HG02885 (cell line): Measurements from ENCODE around the gene AAK1.
"Not testable (repeated sequence)": the region's sequence is repeated elsewhere in the genome, so short reads cannot be mapped to it uniquely, and the experiment has no call there.

Experiments used
- ATAC-seq: cut with Tn5 transposase; IDR thresholded peaks from one replicate; pipeline ENCODE4 v1.9.1; 2021; ENCODE audit warnings: mild to moderate bottlenecking; ENCODE audit not compliant: unreplicated experiment, poor library complexity

Gene AAK1

DNA sequence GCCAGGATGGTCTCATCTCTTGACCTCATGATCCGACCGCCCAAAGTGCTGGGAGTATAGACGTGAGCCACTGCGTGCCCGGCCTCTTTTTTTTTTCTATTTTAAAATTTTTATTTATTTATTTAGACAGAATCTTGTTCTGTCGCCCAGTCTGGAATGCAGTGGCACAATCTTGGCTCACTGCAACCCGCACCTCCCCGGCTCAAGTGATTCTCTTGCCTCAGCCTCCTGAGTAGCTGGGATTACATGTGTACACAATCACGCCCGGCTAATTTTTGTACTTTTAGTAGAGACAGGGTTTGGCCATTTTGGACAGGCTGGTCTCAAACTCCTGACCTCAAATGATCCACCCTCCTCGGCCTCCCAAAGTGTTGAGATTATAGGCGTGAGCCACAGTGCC, 93.0 kb downstream of the AAK1 start:
- ATAC-seq: not testable (repeated sequence)

DNA sequence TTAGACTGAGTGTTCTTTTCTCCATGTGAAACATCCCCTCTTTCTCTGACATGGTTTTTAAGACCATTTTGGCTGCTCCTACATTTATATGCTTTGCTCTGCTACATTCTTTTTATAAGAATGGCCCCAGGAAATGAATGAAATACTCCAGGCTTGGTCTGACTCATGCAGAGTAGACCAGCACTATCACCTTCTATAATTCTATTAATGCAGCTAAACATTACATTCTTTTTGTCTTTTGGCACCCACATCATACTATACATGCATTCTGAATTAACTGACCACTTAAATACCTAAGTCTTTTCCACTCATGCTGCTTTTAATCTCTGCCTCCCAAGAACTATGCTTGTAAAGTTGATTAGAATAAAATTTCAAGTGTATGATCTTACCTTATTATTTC, 94.1 kb downstream of the AAK1 start:
- no peak for ATAC-seq

DNA sequence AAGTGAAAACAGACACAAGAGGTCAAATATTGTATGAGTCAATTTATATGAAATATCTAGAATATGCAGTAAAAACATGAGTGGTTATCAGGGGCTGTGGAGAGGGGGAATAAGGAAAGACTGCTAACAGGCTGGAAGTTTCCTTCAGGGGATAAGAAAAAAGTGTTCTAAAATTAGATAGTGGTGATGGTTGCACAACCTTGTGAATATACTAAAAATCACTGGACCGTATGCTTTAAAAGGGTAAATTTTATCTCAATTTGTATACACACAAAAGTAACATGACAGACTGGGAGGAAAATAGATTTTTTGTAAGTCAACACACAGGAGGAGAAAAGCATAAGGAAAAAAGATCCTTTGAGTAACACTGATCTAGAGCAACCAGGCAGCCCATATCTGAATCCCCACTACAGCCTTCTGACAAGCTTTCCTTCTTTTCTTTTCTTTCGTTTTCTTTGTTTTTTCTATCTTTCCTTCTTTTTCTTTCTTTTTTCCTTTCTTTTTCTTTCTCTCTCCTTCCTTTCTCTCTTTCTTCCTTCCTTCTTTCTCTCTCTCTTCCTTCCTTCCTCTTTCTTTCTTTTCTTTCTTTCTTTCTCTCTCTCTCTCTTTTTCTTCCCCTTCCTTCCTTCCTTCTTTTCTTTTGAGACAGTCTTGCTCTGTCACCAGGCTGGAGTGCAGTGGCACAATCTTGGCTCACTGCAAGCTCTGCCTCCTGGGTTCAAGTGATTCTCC, 95.4 kb downstream of the AAK1 start:
- ATAC-seq: no peak

DNA sequence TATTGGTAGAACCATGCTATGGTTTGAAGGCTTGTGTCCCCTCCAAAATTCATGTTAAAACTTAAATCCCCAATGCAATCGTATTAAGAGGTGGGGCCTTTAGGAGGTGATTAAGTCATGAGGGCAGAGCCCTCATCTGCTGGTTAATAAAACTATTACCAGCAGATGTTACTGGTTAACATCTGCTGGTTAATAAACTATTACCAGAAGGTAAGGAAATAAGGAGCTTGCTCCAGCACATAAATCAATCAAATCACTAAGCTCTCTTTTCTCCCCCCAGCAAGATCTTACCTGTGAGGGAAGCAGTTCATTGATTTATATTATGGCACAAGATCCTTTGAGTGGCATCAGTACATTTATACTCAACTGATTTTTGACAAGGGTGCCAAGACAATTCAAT, 96.9 kb downstream of the AAK1 start:
- ATAC-seq: no peak

DNA sequence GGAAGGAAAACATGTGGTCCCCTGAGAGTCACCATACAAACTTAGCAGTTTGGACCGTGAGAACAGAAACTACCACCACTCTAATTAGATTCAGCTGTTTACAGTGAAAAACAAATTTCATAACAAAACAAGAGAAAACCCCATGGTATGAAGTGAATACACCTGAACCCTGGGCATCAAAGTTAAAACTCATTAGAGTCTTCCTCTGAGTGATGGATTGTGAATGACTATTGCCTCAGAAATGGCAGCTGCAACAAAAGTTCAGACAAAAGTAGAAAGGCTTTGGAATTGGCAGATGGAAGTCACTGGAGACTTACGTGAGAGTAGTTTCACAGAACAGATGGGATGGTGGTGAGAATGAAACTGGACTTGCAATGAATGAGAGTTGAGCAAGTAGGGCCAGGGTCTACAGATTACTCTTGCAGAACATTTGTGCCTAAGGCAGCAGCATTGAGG, 98.0 kb downstream of the AAK1 start:
- ATAC-seq: no peak

DNA sequence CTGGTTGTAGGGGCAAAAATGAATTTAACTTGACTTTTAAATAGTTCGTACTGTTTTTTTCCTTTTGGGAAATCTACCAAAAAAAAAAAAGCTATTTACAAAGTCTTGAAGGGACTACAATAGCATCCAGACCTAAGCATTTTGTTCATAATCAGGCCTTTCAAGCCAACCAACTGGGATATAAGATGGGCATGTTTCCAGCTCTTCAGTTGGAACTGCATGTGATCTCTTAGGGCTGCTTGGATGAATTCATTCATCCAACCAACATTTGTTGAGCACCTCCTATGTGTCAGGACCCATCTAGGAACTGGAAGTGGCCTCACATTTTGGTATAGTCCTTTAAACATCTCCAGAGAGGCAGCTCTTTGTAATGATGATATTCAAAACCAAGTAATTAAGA, 98.6 kb downstream of the AAK1 start:
- ATAC-seq: no peak

DNA sequence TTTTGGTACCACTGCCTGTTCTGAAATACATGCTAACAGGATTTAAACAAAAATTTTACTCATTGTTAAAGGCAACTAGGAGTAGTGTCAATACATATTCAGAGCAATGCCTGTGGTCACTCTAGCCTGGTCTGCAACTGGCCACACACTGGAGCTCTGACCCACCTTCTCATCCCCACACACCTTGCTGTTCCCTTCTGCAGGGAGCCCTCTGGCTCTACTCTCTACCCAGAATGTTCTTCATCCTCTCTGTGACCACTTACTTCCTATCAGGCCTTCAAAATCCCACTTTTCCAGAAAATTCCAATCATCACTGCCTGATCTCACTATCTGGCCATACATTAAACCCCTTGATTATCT, 104.0 kb downstream of the AAK1 start:
- no peak for ATAC-seq

DNA sequence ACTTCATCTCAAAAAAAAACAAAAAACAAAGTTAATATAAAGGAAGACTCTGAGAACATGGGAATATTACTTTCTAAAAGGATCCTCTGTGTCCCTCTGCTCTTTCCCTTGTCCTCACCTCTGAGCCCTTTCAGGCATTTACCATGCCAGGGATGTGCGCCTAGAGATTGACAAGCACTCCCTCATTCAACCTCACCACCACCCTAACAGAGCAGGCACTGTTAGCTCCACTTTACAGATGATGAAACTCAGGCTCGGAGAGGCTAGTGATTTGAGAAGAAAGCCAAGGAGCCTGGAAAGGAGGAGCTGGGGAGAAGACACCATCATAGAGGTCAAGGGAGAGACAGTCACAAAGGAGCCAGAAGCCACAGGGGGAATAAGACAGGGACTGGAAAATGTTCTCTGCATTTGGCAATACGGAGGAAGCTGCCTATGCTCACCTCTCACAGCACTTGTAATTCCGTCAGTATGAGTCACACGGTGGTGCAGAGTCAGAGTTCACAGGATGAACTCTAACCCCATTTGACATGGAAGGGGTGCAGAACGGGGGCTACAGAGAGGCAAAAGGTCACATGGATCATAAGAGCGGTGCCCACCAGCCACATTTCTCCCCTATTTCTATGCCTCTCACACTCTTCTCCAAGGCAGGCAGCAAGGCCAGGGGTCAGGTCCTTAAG, 104.5 kb downstream of the AAK1 start:
- no peak for ATAC-seq

DNA sequence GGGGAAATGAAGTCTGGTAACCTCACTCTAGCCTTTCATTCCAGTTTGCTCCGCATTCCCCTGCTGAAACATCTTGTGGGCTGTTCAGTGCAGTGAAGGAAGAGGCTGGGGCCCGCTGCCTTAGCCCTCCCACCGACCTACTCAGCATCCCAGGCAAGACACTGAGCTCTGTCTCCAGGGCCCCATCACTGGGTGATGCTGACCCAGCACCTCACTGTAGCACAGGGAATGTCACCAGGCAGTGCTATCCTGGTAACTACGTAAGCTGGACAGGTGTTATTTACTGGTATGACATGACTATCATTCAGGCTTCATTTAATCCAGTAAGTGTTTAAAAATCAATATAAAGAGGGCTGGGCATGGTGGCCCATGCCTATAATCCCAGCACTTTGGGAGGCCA, 105.3 kb downstream of the AAK1 start:
- no peak for ATAC-seq

DNA sequence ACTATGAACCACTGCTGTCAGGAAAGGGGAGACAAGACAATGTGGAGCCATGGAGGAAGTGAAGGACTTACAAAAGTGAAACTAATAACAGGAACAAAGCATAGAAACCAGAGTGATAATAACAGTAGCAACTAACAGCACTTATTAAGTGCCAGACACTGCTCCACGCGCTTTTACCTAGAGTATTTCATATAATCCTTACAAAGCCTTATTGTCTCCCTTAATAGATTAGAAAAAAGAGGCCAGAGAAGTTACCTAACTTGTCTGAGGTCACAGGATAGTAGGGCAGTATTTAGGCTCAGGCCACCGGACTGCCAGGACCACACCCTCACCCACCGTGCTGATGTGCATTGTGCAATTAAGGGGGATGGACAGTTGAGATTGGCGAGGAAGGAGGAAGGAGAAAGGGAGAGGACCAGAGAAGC, 107.7 kb downstream of the AAK1 start:
- ATAC-seq: peak; percentile 56

DNA sequence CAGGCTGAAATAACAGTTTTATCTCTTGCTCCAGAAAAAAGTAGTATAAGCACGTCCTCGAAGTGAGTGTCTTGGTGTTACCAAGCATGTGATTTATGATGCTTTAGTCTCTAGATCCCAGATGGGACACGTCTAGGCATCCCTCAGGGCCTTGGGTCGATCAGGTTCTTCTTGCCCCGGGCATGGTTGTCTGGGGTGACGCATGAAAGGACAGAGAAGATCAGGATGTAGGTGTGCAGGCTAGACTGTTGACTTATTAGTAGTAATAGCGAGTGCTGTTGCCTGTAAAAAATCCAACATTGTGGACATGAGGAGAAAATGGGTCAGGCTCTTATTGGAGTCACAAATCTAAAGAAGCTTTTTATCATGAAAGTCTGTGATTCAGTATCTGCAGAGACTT, 112.4 kb downstream of the AAK1 start:
- no peak for ATAC-seq

DNA sequence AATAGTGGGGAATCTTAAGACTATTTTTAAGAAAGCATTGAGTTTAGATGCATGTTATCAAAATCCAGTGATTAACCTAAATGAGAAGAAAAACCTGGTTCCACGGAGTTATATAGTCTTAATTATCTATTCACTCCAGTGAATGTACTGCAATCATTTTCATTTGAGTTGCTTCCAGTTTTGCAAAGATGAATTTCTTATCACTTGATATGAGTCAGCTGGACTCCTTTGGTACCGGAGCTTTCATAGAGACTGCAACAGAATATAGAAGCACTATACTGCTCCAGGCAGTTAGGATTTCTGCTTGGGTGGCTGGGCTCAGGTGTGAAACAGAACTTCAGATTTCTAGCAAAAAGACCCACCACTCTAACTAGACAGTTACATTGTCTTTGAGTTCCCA, 114.1 kb downstream of the AAK1 start:
- no peak for ATAC-seq

DNA sequence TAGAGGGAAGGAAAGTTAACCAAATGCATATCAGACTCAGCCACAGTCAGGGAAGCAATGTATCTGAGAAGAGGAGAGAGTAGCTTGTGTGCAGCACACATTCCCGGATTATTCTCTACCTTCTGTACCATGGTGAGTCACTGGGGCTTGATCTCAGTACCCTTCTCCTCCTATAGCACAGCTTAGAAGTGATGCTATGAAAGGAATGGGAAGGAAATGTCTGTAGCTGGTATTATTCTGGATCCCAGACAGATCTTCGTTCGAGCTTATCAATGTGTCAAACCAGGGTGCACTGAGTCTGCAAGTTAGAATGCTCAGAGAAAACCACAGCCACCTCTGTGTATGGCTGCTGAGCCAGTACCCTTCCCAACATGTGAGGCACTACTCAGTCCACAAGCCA, 118.3 kb downstream of the AAK1 start:
- no peak for ATAC-seq

DNA sequence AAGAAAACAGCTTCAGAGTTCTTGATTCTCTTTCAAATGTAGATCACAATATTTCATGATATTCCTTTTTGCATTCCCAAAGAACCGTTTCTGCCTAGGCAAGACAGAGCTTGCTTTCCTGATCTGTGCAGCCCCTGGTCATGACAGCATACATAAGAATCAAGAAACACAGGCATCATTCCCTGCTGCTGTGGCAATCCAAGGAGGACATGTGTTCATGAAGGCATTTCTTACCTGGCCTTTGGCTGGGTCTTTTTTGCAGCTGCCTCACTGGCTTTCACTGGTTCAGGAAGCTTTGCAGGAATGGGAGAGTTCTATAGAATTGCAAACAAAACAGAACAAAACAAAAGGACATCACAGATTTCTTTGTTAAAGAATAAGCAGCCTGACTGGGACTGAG, 118.7 kb downstream of the AAK1 start:
- no peak for ATAC-seq

DNA sequence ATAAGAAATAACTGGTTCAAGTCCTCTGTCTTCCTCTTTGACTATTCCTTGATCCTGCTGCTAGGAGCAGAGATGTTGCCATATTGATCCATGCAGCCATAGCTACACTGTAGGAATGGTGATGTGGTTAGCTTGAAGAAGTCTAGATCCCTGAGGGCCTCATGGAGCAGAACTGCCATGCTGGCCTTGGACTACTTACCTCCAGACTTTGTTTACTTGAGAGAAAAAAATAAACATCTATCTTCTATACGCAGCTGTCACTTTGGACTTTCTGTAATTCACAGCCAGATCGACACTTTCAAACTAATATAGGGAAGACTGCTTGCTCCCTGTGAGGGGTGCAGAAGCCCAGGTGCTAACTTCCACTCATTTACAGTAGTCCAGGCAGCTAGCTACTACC, 121.8 kb downstream of the AAK1 start:
- ATAC-seq: no peak

DNA sequence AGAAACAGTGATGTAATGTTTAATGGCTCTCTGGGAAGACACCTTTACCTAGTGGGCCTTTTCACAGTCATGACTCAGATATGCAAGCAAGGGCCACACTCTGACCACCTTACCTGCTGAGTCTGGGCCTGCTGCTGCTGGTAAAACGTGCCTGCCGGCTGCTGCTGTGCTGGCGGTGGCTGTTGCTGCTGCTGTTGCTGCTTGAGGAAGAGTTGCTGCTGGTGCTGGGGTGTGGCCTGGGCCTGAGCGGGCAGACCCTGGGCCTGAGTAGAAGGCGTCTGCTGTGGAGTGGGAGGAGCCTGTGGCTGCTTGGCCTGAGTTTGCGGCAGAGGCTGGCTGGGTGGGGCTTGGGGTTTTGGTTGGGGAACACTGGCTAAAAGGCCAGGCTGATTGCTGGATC, 124.7 kb downstream of the AAK1 start:
- ATAC-seq: no peak

DNA sequence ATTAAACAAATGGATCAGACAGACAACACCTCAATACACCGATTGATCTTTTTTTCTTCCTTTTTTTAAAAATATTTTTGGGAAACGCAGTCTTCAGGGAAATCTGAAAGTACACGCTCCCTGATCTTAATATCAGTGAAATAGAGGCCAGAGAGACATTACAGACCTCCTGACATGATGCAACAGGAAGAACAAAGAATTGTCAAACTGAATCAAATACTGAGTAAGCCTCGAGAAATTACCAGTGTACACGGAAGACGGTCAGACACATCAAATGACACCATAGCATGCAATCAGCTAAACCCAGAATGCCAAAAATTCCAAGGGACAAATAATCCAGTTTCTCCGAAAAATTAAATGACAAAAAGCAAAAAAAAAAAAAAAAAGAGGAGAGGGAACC, 126.1 kb downstream of the AAK1 start:
- no peak for ATAC-seq

DNA sequence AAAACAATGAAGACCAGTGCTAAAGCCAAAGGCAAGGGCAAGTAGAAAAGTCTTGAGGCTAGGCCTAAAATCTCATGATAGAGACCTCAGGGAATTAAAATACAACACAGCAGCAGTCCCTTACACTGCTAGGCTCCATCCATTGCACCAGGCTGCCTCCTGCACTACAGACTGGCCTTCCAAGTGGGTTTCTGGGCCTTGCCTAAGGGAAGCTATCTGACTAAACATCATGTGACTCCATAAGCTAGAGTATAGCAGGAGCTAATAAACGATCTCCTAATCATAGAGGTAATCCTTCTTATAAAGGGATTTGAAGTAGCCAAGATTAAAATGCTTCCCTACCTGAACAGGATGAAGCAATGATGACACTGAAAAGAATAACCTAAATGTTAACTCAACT, 128.7 kb downstream of the AAK1 start:
- no peak for ATAC-seq

DNA sequence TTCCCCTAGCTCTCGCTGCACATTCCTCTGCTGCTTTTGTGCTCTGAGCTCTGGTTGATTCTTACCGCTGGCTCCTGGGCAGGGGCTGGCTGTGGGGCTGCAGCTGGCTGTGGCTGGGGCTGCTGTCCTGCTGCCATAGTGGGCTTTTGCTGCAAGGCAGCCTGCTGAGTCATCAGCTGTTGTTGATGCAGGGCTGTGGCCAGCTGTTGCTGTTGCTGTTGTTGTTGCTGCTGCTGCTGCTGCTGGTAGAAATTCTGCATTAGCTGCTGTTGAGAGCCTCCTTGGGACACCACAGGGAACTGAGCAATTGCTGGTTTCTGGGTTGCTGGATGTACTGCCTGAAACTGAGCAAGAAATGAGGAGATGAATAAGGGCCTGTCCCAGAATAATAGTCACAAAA, 129.1 kb downstream of the AAK1 start:
- no peak for ATAC-seq

DNA sequence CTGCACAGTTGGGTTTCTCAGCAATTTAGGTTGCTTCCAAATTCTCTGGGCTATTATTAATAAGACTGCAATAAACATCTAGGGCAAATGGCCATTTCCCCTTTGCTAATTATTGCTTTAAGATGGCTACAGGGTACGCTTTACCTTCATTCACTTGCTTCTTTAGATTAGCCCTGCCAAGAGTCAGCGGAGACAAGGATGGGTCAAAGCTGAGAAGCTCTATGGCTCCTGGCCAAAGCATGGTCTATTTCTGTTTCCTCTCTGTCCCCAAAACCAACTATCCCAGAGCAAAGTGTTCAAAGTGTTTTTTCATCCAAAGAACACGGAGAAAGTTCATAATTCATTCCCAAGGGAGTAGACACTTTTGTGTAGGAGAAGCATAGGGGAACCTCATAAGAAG, 131.1 kb downstream of the AAK1 start:
- ATAC-seq: no peak

DNA sequence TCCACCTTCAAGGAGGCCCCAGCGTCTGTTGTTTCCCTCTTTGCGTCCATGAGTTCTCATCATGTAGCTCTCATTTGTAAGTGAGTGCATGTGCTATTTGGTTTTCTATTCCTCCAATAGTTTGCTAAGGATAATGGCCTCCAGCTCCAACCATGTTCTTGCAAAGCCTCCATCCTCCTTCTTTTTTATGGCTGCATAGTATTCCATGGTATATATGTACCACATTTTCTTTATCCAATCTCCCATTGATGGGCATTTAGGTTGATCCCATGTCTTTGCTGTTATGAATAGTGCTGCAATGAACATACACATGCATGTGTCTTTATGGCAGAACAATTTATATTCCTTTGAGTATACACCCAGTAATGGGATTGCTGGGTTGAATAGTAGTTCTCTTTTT, 133.3 kb downstream of the AAK1 start:
- no peak for ATAC-seq

DNA sequence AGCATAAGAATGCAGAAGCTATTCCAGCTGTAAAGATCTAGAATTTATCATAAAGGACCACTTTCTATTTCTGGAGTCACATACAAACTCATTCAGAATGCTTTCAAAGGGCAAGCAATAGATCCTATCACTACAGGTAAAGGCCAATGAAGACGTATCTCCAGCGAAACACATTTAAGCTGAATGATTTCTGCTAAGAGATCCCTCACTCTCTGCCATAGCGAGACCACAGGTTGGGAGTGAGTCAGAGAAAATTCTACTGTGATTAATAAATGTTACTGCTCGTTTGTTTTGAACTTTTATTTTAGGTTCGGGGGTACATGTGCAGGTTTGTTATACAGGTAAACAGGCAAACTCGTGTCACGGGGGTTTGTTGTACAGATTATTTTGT, 133.8 kb downstream of the AAK1 start:
- no peak for ATAC-seq
